ENCODE data around the gene NKD2.

The NKD2 gene

GRCh38 chr5:1015507-1015906 lies 6.9 kb downstream of the NKD2 start:
- TF ChIP-seq ZFX (IDR thresholded peaks at IDR 0.05): no peak
- TF ChIP-seq, protein P1, sequence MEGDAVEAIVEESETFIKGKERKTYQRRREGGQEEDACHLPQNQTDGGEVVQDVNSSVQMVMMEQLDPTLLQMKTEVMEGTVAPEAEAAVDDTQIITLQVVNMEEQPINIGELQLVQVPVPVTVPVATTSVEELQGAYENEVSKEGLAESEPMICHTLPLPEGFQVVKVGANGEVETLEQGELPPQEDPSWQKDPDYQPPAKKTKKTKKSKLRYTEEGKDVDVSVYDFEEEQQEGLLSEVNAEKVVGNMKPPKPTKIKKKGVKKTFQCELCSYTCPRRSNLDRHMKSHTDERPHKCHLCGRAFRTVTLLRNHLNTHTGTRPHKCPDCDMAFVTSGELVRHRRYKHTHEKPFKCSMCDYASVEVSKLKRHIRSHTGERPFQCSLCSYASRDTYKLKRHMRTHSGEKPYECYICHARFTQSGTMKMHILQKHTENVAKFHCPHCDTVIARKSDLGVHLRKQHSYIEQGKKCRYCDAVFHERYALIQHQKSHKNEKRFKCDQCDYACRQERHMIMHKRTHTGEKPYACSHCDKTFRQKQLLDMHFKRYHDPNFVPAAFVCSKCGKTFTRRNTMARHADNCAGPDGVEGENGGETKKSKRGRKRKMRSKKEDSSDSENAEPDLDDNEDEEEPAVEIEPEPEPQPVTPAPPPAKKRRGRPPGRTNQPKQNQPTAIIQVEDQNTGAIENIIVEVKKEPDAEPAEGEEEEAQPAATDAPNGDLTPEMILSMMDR (conservative IDR thresholded peaks at IDR 0.05): no peak
- no peak overlapping the region for H3K27ac ChIP-seq

- TF ChIP-seq ZFX (IDR thresholded peaks at IDR 0.05): no peak
- TF ChIP-seq, protein P1 (conservative IDR thresholded peaks at IDR 0.05): no peak
- H3K27ac ChIP-seq: no peak overlapping the region
Measured at GRCh38 chr5:1016036-1016435, 7.4 kb downstream of the NKD2 start.

DNA sequence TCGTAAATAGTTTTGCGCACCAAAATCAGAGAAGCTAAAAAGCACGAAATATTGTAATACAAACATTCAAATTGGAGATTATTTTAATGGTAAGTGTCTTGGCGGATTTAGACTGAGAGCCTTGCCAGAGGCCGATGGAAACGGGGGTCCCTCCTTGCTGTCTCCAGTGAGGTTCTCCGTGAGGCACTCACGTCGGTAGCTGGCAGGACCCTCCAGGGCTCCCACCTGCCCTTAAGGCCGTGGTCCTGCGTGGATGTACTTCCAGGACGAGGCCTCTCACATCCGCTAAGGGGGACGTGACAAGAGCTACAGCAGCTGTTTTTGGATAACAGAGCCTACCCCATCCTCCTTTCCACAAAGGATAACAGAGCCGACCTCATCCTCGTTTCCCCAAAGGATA lies 7.9 kb downstream of the NKD2 start:
- H3K27ac ChIP-seq: no peak overlapping the region
- no peak for TF ChIP-seq ZFX (IDR thresholded peaks at IDR 0.05)
- TF ChIP-seq, protein P1 (conservative IDR thresholded peaks at IDR 0.05): no peak

DNA sequence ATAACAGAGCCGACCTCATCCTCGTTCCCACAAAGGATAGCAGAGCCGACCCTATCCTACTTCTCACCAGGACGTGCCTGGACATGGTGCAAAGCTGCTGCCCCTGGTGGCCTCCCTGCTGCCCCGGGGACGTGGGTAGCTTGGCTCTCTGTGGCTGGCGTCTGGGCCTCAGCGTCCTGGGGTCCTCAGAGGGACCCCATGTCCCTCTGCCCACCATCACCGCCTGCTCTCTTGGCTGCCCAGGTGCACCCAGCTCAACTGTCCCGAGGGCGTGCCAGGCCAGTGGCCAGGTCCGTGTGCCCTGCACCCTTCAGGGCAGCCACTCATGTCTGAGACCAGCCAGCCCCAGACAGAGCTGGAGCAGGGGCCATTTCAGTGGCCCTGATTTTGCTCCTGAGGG lies 8.5 kb downstream of the NKD2 start:
- no peak overlapping the region for H3K27ac ChIP-seq
- no peak for TF ChIP-seq ZFX (IDR thresholded peaks at IDR 0.05)
- TF ChIP-seq, protein P1 (conservative IDR thresholded peaks at IDR 0.05): no peak

DNA sequence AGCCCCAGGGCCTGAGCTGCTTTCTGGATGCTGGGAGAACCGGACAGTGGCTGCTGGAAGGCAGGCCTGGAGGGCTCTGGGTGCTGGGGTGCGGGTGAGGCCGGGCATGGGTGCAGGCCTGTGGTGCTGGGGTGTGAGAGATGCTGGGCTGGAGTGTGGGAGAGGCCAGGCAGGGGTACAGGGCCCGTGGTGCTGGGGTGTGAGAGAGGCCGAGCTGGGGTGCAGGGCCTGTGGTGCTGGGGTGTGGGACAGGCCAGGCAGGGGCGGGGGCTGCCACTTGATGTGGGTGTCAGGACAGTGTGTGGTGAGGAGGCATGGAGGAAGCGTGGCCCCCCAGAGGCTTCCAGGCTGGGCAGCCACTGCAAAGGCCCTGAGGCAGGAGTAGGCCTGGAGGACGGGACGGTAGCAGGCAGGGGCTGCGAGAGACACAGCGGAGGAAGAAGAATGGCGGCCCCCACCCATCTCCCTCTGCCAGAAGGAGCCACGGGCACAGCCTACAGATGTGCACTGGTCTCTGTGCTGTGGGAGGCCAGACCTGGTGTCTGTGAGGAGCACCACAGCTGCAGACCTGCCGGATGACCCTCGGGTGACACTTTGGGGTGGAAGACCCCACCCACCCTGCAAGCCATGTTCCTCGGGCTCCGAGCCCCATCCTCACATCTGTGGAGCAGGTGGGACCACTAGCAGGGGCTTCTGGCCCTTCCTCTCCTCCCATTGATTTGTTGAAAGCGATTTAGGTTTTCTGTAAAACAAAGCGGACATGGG lies 9.3 kb downstream of the NKD2 start:
- H3K27ac ChIP-seq: no peak overlapping the region
- TF ChIP-seq, protein P1 (conservative IDR thresholded peaks at IDR 0.05): no peak
- no peak for TF ChIP-seq ZFX (IDR thresholded peaks at IDR 0.05)

- H3K27ac ChIP-seq: no peak overlapping the region
- TF ChIP-seq, protein P1 (conservative IDR thresholded peaks at IDR 0.05): no peak
- no peak for TF ChIP-seq ZFX (IDR thresholded peaks at IDR 0.05)
Measured at GRCh38 chr5:1018596-1018995, 10.0 kb downstream of the NKD2 start.

DNA sequence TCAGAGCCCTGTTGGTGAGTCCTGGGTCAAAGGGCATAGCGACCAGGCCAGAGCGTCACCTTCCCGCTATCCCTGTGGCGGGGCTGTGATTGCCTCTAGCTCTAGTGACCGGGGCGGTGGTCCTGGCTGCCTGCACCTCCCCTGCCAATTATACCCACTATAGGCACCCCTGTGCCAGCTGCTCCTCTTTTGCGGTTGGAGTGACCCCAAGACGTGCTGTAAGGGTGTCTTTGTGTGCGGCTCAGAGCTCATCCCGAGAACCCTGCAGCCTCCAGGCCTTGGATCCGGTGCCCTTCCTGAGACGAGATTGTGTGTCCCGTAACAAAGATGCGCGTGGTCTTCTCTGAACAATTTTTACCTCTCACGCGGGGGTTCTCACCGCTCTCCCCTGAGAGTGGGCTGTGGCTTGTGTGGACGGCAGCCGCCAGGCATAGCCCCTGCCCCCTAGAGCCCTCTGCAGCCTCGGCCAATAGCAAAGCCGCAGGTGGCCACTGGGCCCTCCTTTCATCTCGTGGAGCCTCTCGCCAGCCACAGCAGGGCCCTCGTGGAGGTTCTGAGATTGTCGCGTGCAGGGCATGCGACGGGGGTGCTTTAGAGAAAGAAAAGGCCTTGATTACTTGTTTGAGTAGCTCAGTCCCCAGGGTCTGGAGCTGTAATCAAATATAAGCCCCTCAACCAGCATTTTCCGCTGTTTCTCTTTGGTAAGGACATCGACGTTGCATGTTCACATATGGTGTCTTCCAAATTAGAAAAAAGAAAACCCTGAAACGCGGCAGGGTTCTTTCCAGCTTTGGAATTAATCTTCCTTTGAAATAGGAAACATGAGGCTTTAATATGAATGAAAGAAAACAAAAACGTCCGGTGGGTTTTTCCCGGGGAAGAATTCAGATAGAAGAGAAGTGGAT lies 10.7 kb downstream of the NKD2 start:
- TF ChIP-seq, protein P1 (conservative IDR thresholded peaks at IDR 0.05): no peak
- no peak for TF ChIP-seq ZFX (IDR thresholded peaks at IDR 0.05)
- H3K27ac ChIP-seq: no peak overlapping the region

All from C4-2B (cell line).